Endothelial cell of umbilical vein (primary cell): Measurements from ENCODE around the gene KAZN. TPM values are rescaled to one million over a fixed set of nuclear protein-coding genes. Genes with fewer than 3 reads are reported as not detected.

Experiments
- BruUV-seq: library from RNA; stranded (reverse); fragments of 400-500 nt; replicated peaks from 2 replicates; lab custom pipeline; 2021; lab: Mats Ljungman, UMichigan
- CTCF ChIA-PET: fragments of 300-600, 350-600 bp; sonication (Branson Sonifier 250); formaldehyde crosslinking; loops from one replicate; lab custom pipeline; 2021; ENCODE audit warnings: antibody characterized with exemption, inconsistent platforms; lab: Charles Lee
- POLR2A ChIA-PET: fragments of 300-600, 350-600 bp; sonication (Branson Sonifier 250); formaldehyde crosslinking; loops from one replicate; lab custom pipeline; 2021; ENCODE audit warnings: antibody characterized with exemption, inconsistent platforms; lab: Charles Lee
- DNase-seq: peaks from one replicate; pipeline ENCODE4 v3.0.0-alpha.2; 2011; ENCODE audit warnings: low read depth, low spot score
- FAIRE-seq: peaks from 2 replicates; lab custom pipeline; 2011; peaks lifted over from hg19 to GRCh38; lab: Jason Lieb, UNC
- H2AFZ ChIP-seq: 2 replicates; pipeline ENCODE4 v1.6.0; 2012; ENCODE audit warnings: low read depth, low read length, control low read depth, inconsistent platforms
- H3K27ac ChIP-seq: 2 replicates; pipeline ENCODE4 v1.5.1; 2011; ENCODE audit warnings: low read depth, mild to moderate bottlenecking, control low read depth, low read length, moderate library complexity; ENCODE audit not compliant: insufficient read depth
- H3K27me3 ChIP-seq, 2 experiments: 2 replicates each; pipeline versions ENCODE4 v1.6.0 to v1.6.1; 2011; ENCODE audit warnings: low read length in 2 of 2, mixed read lengths in 1 of 2; ENCODE audit not compliant: control insufficient read depth in 2 of 2, insufficient read depth in 2 of 2
- H3K36me3 ChIP-seq, 2 experiments: 2 replicates in 1 of 2; 3 replicates in 1 of 2; pipeline ENCODE4 v1.5.1; 2011; ENCODE audit warnings: low read length in 2 of 2, mild to moderate bottlenecking in 1 of 2, moderate library complexity in 1 of 2; ENCODE audit not compliant: control insufficient read depth in 2 of 2, insufficient read depth in 2 of 2; ENCODE audit errors: extremely low read depth in 1 of 2
- H3K4me1 ChIP-seq: 3 replicates; pipeline ENCODE4 v1.5.1; 2011; ENCODE audit warnings: mild to moderate bottlenecking, low read length; ENCODE audit not compliant: control insufficient read depth, insufficient read depth; ENCODE audit errors: extremely low read depth
- H3K4me2 ChIP-seq: 2 replicates; pipeline ENCODE4 v1.6.1; 2011; ENCODE audit warnings: low read length, control low read depth, mixed read lengths; ENCODE audit not compliant: insufficient read depth
- H3K4me3 ChIP-seq, 3 experiments: fragments of 200-600 bp in 1 of 3; sonication (generic), shearing (Covaris generic) in 1 of 3; replicated peaks in 1 of 3; 2 replicates each; pipeline ENCODE4 v1.5.1; 2011 to 2016; ENCODE audit warnings: control low read depth in 3 of 3, low read length in 3 of 3, mild to moderate bottlenecking in 2 of 3, inconsistent platforms in 1 of 3, low read depth in 1 of 3, moderate library complexity in 1 of 3; ENCODE audit not compliant: insufficient read depth in 1 of 3
- H3K79me2 ChIP-seq: 2 replicates; pipeline ENCODE4 v1.6.0; 2012; ENCODE audit warnings: low read length, inconsistent platforms; ENCODE audit not compliant: control insufficient read depth, insufficient read depth
- H3K9ac ChIP-seq: replicated peaks from 2 replicates; pipeline ENCODE3; 2011; ENCODE audit warnings: low read length, control low read depth; ENCODE audit not compliant: insufficient read depth; ENCODE audit errors: extremely low read depth
- H3K9me1 ChIP-seq: replicated peaks from 3 replicates; pipeline ENCODE4 v1.6.0; 2011; ENCODE audit warnings: mild to moderate bottlenecking, low read length; ENCODE audit not compliant: control insufficient read depth, insufficient read depth; ENCODE audit errors: extremely low read depth
- H3K9me3 ChIP-seq: replicated peaks from 2 replicates; pipeline ENCODE4 v1.5.1; 2012; ENCODE audit warnings: low read length, inconsistent platforms; ENCODE audit not compliant: control insufficient read depth, insufficient read depth
- H4K20me1 ChIP-seq: replicated peaks from 2 replicates; pipeline ENCODE3; 2011; ENCODE audit warnings: mild to moderate bottlenecking, low read length; ENCODE audit not compliant: control insufficient read depth, insufficient read depth; ENCODE audit errors: extremely low read depth
- EZH2 ChIP-seq: IDR thresholded peaks from 2 replicates; pipeline ENCODE4 v1.6.1; 2012; ENCODE audit warnings: borderline replicate concordance, low read depth, mild to moderate bottlenecking, moderate library complexity, low read length, inconsistent platforms; ENCODE audit not compliant: severe bottlenecking
- FOS ChIP-seq: IDR thresholded peaks from 2 replicates; pipeline ENCODE4 v1.6.1; 2011; ENCODE audit warnings: mild to moderate bottlenecking, low read length, moderate library complexity, borderline replicate concordance; ENCODE audit not compliant: insufficient read depth
- GATA2 ChIP-seq: IDR thresholded peaks from 2 replicates; pipeline ENCODE4 v1.7.0; 2011; ENCODE audit warnings: low read depth, mild to moderate bottlenecking, moderate library complexity, mixed read lengths, low read length; ENCODE audit not compliant: insufficient read length, insufficient read depth
- JUN ChIP-seq: IDR thresholded peaks from 2 replicates; pipeline ENCODE4 v1.6.1; 2011; ENCODE audit warnings: borderline replicate concordance, low read depth; ENCODE audit not compliant: insufficient read length, insufficient read depth
- MYC ChIP-seq: IDR thresholded peaks from one replicate; pipeline ENCODE4 v1.6.1; 2011; ENCODE audit warnings: mild to moderate bottlenecking, low read depth, low read length
- POLR2A ChIP-seq: IDR thresholded peaks from 2 replicates; pipeline ENCODE4 v1.6.1; 2012; ENCODE audit warnings: low read depth, mild to moderate bottlenecking, control low read depth, low read length
- POLR2AphosphoS5 ChIP-seq: IDR thresholded peaks from 2 replicates; pipeline ENCODE4 v1.6.1; 2012; ENCODE audit warnings: low read depth, mild to moderate bottlenecking, control low read depth, low read length, moderate library complexity; ENCODE audit not compliant: insufficient read depth
- dilution Hi-C: fragments of 300-500 bp; cut with MboI; formaldehyde crosslinking; loops from one replicate; pipeline ENCODE4 v1.15.0; 2019; ENCODE audit warnings: low sequenced_read_pairs; ENCODE audit not compliant: extremely low pct_ligation_motif_present
- intact Hi-C: fragments of 100-400 bp; cut with micrococcal nuclease; formaldehyde crosslinking; loops from one replicate; pipeline ENCODE4 v1.10.0; 2022
- polyA plus RNA-seq, 4 experiments: library from polyadenylated mRNA; depleted of rRNA in 3 of 4; stranded (reverse) in 3 of 4; unstranded in 1 of 4; fragments of >200 nt; gene quantifications; 2 replicates each; pipeline versions ENCODE4 v1.2.1 to v1.2.3, GENCODE V29; 2011 to 2012; ENCODE audit warnings: missing spikeins in 1 of 4
- total RNA-seq: library from RNA; stranded (reverse); gene quantifications from 2 replicates; pipeline ENCODE4 v1.2.3, GENCODE V29; 2021
- TF ChIP-seq, protein P1 (sequence below), 2 donors: IDR thresholded peaks; 1 replicate in 1 of 2; 2 replicates in 1 of 2; pipeline ENCODE4 v1.5.1; 2011; ENCODE audit warnings: low read length in 2 of 2, mild to moderate bottlenecking in 2 of 2, moderate library complexity in 2 of 2, control low read depth in 1 of 2, inconsistent platforms in 1 of 2, low read depth in 1 of 2; ENCODE audit not compliant: insufficient read depth in 1 of 2; ENCODE audit errors: extremely low read depth in 1 of 2
- TF ChIP-seq, protein P2 (sequence below): IDR thresholded peaks from 2 replicates; pipeline ENCODE4 v1.6.1; 2011; ENCODE audit not compliant: insufficient read depth, insufficient read length

The KAZN gene
- total and polyA plus RNA-seq, 2 donors (not counting 3 experiments of a cell fraction or from before 2014, with no cell fraction given) = 1.6 to 5.8 TPM

DNA sequence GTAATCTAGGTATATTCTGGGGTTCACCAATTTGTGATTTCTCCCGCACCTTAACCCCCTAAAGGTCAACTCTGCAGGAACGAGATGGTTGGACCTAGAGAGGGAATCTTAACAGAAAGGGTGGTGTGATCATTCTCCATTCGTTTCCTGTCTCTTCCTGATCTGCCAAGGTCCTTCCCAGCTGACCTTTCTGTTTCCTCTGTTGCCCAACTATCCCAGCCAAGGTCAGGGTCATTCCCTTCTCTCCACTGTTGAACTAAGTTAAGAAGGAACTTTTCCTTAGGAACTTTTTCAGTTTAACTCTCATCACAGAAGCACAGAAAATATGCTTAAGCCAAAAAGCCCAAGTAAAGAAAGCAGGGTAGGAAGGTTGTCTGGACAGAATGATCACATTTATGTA is 49.3 kb downstream of the KAZN start:
- no peak overlapping the region for H3K4me3 ChIP-seq
- H3K79me2 ChIP-seq = no peaks in the 10 kb centered on the region
- CTCF ChIA-PET = no interaction called here
- H2AFZ ChIP-seq = no peak overlapping the region
- peaks cover 1% of the 10 kb centered on the region for H3K9me3 ChIP-seq
- no peak for FAIRE-seq
- dilution Hi-C loops = no loop called here
- no peaks in the 10 kb centered on the region for H4K20me1 ChIP-seq
- H3K27ac ChIP-seq = no peak overlapping the region
- H3K27me3 ChIP-seq = no peaks in the 10 kb centered on the region
- POLR2A ChIA-PET = no interaction called here
- H3K4me2 ChIP-seq = no peak overlapping the region
- no peak for DNase-seq
- TF ChIP-seq POLR2A (no peak), POLR2AphosphoS5 (no peak), FOS (no peak), EZH2 (no peak), MYC (no peak), JUN (no peak), GATA2 (no peak)
- TF ChIP-seq, protein P1, sequence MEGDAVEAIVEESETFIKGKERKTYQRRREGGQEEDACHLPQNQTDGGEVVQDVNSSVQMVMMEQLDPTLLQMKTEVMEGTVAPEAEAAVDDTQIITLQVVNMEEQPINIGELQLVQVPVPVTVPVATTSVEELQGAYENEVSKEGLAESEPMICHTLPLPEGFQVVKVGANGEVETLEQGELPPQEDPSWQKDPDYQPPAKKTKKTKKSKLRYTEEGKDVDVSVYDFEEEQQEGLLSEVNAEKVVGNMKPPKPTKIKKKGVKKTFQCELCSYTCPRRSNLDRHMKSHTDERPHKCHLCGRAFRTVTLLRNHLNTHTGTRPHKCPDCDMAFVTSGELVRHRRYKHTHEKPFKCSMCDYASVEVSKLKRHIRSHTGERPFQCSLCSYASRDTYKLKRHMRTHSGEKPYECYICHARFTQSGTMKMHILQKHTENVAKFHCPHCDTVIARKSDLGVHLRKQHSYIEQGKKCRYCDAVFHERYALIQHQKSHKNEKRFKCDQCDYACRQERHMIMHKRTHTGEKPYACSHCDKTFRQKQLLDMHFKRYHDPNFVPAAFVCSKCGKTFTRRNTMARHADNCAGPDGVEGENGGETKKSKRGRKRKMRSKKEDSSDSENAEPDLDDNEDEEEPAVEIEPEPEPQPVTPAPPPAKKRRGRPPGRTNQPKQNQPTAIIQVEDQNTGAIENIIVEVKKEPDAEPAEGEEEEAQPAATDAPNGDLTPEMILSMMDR (IDR thresholded peaks at IDR 0.05; ENCODE audit: extremely low read depth in 1 of 2, insufficient read depth in 1 of 2, low read depth in 1 of 2, low read length in 2 of 2) = no peak
- TF ChIP-seq, protein P2, sequence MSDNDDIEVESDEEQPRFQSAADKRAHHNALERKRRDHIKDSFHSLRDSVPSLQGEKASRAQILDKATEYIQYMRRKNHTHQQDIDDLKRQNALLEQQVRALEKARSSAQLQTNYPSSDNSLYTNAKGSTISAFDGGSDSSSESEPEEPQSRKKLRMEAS = no peak
- no peaks in the 10 kb centered on the region for H3K4me1 ChIP-seq
- H3K9me1 ChIP-seq = no peaks in the 10 kb centered on the region
- intact Hi-C loops = no loop called here
- no peaks in the 10 kb centered on the region for H3K36me3 ChIP-seq
- no peak overlapping the region for H3K9ac ChIP-seq
- no TSS peak for BruUV-seq
